Keratinocyte (primary cell): Measurements from ENCODE around the gene SLC22A1.

Source experiments
- CTCF ChIP-seq, 3 experiments: IDR thresholded peaks in 1 of 3; conservative IDR thresholded peaks in 1 of 3; optimal IDR thresholded peaks in 1 of 3; 2 replicates in 2 of 3; 3 replicates in 1 of 3; pipeline versions ENCODE3 to v1.5.1; 2011; ENCODE audit warnings: low read length in 3 of 3, mild to moderate bottlenecking in 3 of 3, moderate library complexity in 2 of 3, control low read depth in 1 of 3, inconsistent platforms in 1 of 3; ENCODE audit not compliant: insufficient read depth in 2 of 3; ENCODE audit errors: extremely low read depth in 1 of 3
- EZH2 ChIP-seq: IDR thresholded peaks from one replicate; pipeline ENCODE4 v1.6.1; 2012; ENCODE audit warnings: inconsistent platforms, mild to moderate bottlenecking, low read length, moderate library complexity

- no peak for TF ChIP-seq CTCF (optimal IDR thresholded peaks at IDR 0.05 in 1 of 3, IDR thresholded peaks at IDR 0.05 in 1 of 3, conservative IDR thresholded peaks at IDR 0.05 in 1 of 3; ENCODE audit: extremely low read depth in 1 of 3, insufficient read depth in 2 of 3, low read length in 3 of 3)
- TF ChIP-seq EZH2: no peak
Observed at GRCh38 chr6:160095146-160095845, 26.3 kb upstream of the SLC22A1 start.
